EH (cell line): ENCODE data around the gene PTCD3.
A peak's percentile ranks its signal among the peaks of the same experiment; 100 is the strongest.

Experiments used
- DNase-seq: peaks from one replicate; pipeline ENCODE4 v3.0.0-alpha.2; 2015; ENCODE audit warnings: low read depth

The PTCD3 gene

DNA sequence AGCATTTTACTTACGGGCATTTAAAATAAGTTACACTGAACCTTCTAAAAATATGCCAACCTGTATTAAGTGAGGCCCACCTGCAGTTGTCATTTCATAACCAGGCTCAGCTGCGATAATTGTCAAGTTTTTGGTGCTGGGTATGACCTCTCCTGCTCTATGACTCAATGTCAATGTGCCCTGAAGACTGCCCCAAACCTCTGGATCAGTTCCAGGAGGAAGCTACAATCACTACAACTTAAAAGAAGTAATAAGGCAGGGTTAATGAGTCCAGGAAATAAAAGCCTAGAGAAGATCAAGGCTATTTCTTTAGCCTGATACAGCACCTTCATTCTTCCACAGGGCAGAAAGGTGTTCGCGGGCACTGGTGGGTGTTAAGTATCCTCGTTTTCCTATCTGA, 23.3 kb upstream of the PTCD3 start:
- no peak for DNase-seq

DNA sequence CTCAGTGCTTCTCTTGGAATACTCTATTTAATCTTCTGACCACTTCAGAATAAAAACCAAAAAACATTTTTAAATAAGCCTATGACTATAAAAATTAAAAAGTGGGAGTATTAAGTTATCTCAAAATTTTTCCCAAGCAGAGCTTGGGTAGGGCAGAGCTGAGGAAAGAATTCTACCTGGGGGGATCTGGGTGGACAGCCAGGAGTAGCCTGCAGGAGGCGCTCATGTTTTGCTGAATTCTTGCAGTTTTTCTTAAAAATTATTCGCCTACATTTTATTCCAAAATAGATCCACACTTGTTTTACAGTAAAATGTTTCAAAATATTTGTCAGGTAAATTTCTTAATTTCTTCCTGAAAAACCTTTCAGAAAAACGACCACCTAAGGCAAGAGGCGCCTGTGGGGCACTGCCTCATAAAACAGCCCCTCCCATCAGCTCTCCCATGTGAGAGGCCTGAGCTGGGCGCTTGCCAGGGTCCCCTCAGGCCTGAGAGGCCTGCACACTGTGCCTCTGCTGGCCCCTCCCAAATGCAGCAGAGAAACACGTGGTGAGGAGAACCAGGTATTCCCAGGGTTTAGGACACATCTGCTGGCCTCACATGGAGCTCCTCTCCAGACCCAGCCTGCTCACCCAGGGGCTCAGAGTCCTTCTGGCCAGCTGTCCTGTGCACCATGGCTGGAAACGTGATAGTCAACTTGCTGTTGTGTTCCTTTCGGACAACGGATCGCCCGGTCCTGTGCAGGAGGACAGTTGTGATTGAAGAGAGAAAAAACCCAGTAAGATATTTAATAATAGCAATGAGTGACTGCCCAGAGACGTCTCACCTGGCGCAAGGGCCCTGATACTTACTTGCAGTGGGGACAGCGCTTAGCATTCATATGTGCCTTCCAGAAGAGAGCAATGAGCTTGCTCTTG, 17.8 kb upstream of the PTCD3 start:
- no peak for DNase-seq

DNA sequence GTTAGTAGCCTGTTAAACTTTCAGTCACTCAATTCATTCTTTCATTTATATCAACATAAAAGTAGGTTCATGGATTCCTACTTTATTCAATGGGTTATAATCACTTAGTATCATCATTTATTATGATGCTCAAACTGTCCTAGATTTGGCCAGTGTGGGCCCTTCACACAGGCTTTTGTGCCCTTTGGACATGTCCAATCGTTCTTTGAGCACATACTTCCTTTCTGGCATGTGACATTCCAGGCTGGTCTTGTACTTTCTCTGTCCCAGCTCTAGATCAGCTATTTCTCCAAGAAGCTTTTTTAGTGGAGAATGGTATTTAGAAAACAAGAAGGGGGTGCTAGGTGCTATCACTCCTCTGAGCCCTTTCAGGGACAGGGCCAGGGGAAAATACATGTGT, 11.8 kb upstream of the PTCD3 start:
- no peak for DNase-seq

DNA sequence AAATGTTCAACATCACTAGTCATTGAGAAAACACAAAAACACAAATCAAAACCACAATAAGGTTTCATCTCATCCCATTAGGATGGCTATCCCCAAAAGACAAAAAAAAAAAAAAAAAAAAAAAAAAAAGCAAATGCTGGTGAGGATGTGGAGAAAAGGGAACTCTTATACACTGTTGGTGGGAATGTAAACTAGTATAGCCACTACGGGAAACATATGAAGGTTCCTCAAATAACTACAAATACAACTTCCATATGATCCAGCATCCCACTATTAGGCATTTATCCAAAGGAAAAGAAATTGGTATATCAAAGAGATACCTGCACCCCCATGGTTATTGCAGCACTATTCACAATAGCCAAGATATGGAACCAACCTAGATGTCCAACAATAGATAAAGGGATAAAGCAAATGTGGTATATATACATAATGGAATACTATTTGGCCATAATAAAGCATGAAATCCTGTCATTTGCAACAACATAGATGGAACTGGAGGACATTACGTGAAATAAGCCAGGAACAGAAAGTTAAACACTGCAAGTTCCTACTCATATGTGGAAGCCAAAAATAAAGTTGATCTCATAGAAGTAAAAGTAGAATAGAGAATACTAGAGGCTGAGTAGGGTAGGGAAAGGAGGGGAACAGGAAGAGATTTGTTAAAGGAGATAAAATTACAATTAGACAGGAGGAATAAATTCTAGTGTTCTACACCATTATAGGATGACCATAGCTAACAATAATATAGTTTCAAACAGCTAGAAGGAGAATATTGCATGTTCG, 8.7 kb upstream of the PTCD3 start:
- no peak for DNase-seq

DNA sequence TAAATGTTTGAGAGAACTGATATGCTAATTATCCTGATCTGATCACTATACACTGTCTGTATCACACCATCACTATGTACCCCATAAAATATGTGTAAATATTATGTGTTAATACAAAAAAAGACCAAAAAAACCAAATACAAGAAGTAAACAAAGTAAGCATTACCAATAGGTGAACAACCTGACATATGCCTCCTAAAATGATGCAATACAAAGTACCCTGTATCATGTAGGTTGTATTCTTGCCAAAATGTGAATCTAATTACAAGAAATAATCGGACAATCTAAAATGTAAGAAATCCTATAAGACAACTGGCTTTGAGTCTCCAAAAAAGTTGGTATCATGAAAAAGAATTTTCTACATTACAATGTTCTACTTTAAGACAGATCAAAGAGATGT, 8.1 kb upstream of the PTCD3 start:
- DNase-seq, result no peak

DNA sequence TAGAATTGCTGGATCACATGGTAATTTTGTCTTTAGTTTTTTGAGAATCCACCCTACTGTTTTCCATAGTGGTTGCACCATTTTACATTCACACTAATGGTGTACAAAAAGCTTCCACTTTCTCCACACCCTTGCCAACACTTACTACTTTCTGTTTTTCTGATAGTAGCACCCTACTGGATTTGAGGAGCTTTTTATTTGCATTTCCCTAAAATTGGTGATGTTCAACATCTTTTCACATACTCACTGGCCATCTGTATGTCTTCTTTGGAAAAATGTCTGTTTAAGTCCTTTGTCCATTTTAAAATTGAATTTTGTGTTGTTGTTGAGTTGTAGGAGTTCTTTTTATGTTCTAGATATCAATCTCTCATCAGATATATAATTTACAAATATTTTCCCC, 3.9 kb upstream of the PTCD3 start:
- DNase-seq, result no peak

DNA sequence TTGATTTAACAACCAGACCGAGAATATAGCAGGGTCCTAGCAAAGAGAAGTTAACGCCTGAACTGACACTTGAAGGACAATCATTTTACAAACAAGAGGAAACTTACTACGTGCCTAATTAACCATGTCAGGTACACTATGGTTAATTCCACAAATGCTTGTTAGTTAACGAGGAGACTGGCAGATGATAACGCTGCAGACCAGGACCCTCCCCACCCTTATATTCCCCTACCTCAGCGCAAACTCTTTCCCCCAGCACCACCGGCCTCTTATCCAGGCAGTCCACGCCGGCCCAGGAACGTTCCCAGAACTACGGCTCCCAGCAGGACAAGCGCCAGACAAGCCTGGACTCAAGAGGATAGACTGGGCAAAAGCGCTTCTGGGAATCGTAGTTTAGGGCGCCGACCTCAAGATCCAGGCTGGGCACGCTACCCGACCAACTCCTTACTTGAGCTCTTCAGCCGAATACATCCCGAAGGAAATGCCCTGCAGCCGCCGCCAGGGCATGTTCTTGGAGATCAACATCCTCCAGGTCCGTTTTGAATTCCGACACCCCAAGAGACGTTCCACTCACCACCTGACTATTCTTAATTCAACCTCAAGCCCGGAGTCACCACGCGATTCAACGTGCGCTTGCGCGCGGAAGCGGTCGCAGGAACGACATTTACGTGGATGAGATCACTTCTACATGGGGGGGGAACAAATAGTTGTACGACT, 625 bp upstream of the PTCD3 start, which contains the start of gene POLR1A:
Gene POLR1A, minus strand, starts transcription at position 635 of the 717 bp plus-strand sequence. Its CDS starts 110 bp downstream, at position 525.
- peak; percentile 95 for DNase-seq

DNA sequence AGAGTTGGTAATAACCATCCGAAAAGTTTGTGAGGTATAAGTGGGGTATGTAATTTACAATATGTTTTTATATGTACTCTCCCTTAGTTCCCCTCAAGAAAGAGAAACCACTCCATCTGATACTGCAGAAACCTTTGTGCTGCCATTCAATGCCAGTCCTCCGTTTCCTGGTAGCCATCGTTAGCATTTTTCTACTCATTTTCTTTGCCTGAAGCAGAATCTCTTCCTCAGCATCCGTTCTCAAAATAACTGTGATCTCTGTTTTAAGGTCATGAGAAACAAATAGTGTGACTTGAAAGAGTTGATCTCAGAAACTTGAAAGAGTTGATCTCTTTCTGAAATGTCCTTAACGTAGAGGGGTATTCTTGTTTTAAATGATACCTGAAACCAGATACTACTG, 996 bp downstream of the PTCD3 start:
- DNase-seq, result peak; percentile 32

GRCh38 chr2:86118130-86118529, 12.1 kb downstream of the PTCD3 start:
- no peak for DNase-seq

- DNase-seq, result no peak
These were observed 17.4 kb downstream of the PTCD3 start for GRCh38 chr2:86123328-86123925.

DNA sequence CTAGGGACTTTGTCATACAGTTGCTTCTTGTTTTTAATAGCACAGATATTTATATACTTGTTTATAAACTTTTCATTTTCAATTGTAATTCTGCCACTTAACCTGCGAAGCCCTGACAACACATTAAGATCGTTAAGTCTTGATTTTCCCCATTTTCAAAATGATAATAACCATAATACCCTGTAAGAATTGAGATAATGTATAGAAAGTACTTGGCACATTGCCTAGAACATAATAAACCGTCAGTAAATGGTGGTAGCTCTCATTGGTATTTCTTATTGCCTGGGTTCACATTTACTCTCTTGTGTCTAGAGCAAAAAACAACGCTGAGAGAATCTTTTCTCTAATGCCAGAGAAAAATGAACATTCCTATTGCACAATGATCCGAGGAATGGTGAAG, 18.6 kb downstream of the PTCD3 start:
- DNase-seq, result no peak

GRCh38 chr2:86134709-86135108, 28.7 kb downstream of the PTCD3 start:
- no peak for DNase-seq

DNA sequence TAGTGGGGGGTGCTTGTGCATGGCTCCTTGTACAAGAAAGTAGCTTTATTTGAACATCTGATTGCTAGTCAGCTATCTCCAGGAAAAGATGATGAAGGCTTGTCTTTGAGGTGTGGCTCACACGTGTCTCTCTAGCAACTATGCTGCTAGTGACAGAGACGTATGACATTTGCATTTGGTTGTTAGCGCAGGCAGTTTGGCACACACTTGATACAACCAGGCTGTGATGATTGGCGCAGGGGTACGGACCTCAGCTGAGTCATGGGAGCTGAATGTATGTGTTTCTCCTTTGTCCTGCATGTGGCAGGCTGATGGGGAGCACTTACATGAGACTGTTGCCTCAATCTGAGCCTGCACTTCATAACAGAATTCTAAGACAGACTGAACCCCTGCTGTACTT, 29.6 kb downstream of the PTCD3 start:
- DNase-seq, result no peak

GRCh38 chr2:86136141-86136540, 30.1 kb downstream of the PTCD3 start:
- DNase-seq, result no peak

DNA sequence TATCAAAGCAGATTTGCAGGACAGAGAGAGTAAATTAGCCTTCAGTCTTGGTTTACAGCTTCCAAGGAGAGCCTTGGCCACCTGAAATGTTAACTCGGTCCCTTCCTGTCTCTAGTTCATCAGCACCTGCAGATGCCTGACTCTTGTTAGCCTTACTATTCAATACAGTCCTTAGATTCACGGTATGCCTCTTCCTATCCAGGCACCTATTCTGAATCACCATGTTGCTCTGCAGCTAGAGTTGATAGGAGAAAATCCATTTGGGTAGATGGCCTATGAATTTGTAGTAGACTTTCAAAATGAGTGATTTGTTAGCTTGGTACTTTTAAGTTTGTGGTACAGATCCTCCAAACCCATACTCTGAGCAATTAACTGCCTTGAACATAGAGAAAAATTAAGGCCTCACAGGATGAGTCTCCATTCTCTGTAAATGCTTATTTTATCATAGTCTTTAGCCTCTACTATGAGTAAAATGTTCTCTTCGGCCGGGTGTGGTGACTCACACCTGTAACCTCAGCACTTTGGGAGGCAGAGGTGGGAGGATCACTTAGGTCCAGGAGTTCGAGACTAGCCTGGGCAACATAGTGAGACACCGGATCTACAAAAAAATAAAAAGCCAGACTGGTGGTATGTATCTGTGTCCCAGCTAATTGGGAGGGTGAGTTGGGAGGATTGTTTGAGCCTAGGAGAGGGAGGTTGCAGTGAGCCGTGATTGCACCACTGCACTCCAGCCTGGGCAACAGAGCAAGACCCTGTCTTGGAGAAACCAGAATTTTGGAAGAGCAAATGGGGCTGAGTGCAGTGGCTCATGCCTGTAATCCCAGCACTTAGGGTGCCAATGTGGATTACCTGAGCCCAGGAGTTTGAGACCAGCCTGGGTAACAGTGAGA, 32.9 kb downstream of the PTCD3 start:
- DNase-seq, result no peak

GRCh38 chr2:86139981-86140380, 33.9 kb downstream of the PTCD3 start:
- DNase-seq, result no peak

DNA sequence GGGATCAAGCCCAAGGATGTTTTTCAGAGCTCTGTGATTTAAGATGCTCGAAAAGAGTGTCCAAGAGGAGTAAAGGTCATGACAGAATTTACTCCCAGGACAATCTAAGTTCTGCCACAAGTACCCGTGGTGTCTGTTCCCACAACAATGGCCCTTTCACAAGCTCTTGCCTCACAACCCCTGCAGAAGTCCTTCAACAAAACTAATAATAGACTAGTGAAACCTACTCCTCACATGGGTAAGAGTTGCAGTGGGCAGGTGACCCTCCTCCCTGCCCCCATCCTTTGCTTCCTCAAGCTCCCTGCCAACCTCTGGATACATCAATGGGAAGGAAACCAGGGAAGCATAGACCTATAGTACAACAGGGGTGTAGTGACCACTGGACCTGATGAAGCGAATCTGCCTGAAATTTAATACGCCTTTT, 34.9 kb downstream of the PTCD3 start:
- DNase-seq, result no peak

- DNase-seq, result no peak
These were observed 36.6 kb downstream of the PTCD3 start for GRCh38 chr2:86142436-86143257.

GRCh38 chr2:86143307-86143706, 37.3 kb downstream of the PTCD3 start:
- no peak for DNase-seq
